Epidermal melanocyte (primary cell): ENCODE results near the gene CT45A9.
"Not testable (repeated sequence)": the region's sequence is repeated elsewhere in the genome, so short reads cannot be mapped to it uniquely, and the experiment has no call there.

Experiments
- DNase-seq: peaks from one replicate; pipeline ENCODE4 v3.0.0; 2011; ENCODE audit warnings: low spot score; ENCODE audit not compliant: insufficient read length

Gene CT45A9

DNA sequence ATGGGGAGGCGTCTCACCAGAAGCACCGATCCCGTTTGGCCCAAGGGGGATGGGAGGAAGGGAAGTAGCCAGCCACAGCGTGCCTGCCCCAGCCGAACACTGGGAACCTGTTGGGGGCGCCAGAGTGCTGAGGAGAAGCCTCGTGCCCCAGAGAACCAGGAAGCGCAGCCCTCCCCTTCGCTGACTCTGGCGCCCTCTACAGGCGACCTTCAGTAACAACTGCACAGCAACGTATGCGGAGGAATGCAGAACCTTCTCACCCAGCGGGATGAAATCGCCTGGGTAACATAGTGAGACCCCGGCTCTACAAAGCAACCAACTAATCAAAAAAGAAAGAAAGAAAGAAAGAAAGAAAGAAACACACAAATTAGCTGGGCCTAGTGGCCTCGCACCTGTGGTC, at the start of gene CT45A9:
CT45A9 (minus strand) TSS at position 101 of the 400 bp plus-strand sequence. CDS start 3,751 bp downstream, outside the sequence.
- DNase-seq = not testable (repeated sequence)

DNA sequence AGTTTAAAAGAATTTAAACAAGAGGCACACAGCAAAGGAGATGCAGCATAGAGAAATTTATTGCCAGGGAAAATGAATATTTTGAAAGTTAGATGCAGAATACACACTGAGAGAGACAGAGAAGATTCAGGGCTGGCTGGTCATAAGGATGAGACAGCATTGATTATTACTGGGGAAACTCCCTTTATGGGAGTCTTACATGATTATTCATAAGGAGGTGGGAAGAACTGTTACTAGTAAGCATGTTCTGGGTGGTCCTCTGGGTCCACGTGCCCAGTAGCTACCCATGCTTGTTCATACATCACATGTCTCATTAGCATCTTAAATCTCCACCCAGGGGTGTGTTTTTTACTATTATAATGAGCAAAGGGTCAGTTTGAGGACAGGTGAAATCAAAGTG, 48.9 kb upstream of the CT45A9 start:
- DNase-seq = not testable (repeated sequence)

- DNase-seq = no peak
These were observed 42.8 kb upstream of the CT45A9 start for GRCh38 chrX:135914404-135914803.

GRCh38 chrX:135910251-135910650, 38.6 kb upstream of the CT45A9 start:
- DNase-seq = no peak

DNA sequence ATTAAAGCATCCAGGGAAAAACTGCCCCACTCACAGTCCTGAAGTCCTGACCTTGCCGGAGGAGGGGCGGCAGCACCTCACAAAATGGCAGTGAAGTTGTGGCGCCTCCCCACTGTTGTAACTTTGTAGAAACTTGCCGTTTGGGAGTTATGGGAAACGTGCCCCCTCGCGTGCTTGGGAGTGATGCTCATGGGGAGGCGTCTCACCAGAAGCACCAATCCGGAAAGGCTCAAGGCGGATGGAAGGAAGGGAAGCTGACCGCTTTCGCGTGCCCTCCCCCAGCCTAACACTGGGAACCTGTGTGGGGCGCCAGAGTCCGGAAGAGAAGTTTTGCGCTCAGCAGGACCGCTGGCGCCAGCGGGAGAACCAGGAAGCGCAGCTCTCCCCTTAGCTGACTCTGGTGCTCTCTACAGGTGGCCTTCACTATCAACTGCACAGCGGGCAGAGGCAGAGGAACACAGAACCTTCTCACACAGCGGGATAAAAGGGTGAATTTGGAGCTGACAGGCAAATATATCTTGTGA, 21.7 kb upstream of the CT45A9 start, which contains the start of the genes CT45A10 and SAGE1:
CT45A10 (minus strand) TSS at position 151 of the 524 bp plus-strand sequence. CDS start 8,100 bp downstream, outside the sequence.
SAGE1 (plus strand) TSS at position 423 of the 524 bp plus-strand sequence. CDS start 2,527 bp downstream, outside the sequence.
- no peak for DNase-seq

GRCh38 chrX:135892781-135893180, 21.2 kb upstream of the CT45A9 start:
- DNase-seq = no peak

DNA sequence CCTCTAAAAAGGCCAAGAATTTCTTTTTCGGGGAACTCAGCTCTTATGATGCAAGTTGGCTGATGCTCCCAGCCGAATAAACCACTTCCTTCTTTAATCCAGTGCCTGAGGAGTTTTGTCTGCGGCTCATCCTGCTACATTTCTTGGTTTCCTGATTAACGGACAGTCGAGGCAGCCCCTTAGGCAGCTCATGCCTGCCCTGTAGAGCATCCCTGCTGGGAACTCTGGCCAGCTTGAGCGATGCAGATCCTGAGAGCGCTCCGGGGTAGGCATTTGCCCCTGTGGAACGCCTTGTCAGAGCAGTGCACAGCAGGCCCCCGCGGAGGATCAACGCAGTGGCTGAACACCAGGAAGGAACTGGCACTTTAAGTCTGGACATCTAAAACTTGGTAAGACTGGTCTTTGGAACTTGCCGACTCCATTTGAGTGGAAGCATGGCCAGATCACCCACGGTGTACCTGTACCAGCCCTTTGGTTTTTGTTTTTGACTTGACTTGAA, 18.5 kb upstream of the CT45A9 start:
- no peak for DNase-seq

DNA sequence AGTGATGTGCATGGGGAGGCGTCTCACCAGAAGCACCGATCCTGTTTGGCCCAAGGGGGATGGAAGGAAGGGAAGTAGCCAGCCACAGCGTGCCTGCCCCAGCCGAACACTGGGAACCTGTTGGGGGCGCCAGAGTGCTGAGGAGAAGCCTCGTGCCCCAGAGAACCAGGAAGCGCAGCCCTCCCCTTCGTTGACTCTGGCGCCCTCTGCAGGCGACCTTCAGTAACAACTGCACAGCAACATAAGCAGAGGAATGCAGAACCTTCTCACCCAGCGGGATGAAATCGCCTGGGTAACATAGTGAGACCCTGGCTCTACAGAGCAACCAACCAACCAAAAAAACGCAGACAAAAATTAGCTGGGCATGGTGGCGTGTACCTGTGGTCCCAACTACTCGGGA, 17.4 kb upstream of the CT45A9 start:
- not testable (repeated sequence) for DNase-seq

DNA sequence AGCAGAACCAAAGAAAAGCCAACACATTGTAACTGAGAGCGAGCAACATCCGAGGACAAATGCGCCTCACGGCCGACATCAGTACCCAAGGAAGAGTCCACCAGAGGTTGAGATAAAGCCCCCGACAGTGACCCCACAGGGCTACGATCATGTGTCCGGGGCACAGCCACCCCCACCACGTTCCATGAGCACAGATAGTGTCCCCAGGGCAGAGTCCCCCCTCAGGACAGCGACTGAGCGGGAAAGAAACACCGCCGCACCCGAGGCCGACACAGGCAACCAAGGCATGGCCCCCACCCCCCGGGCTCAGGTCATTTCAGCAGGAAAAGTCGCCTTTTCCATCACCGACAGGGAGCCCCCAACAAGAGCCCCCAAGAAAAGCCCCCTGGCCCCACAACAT, 16.6 kb upstream of the CT45A9 start:
- DNase-seq = not testable (repeated sequence)

- not testable (repeated sequence) for DNase-seq
These were observed 11.1 kb upstream of the CT45A9 start for GRCh38 chrX:135882741-135883140.

DNA sequence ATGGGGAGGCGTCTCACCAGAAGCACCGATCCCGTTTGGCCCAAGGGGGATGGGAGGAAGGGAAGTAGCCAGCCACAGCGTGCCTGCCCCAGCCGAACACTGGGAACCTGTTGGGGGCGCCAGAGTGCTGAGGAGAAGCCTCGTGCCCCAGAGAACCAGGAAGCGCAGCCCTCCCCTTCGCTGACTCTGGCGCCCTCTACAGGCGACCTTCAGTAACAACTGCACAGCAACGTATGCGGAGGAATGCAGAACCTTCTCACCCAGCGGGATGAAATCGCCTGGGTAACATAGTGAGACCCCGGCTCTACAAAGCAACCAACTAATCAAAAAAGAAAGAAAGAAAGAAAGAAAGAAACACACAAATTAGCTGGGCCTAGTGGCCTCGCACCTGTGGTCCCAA, 17.2 kb downstream of the CT45A9 start, which contains the start of gene CT45A8:
CT45A8 (minus strand) TSS at position 101 of the 400 bp plus-strand sequence. CDS start 3,755 bp downstream, outside the sequence.
- not testable (repeated sequence) for DNase-seq

DNA sequence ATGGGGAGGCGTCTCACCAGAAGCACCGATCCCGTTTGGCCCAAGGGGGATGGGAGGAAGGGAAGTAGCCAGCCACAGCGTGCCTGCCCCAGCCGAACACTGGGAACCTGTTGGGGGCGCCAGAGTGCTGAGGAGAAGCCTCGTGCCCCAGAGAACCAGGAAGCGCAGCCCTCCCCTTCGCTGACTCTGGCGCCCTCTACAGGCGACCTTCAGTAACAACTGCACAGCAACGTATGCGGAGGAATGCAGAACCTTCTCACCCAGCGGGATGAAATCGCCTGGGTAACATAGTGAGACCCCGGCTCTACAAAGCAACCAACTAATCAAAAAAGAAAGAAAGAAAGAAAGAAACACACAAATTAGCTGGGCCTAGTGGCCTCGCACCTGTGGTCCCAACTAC, 34.4 kb downstream of the CT45A9 start, which contains the start of gene CT45A7:
CT45A7 (minus strand) TSS at position 101 of the 400 bp plus-strand sequence. CDS start 3,747 bp downstream, outside the sequence.
- not testable (repeated sequence) for DNase-seq

DNA sequence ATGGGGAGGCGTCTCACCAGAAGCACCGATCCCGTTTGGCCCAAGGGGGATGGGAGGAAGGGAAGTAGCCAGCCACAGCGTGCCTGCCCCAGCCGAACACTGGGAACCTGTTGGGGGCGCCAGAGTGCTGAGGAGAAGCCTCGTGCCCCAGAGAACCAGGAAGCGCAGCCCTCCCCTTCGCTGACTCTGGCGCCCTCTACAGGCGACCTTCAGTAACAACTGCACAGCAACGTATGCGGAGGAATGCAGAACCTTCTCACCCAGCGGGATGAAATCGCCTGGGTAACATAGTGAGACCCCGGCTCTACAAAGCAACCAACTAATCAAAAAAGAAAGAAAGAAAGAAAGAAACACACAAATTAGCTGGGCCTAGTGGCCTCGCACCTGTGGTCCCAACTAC, 51.7 kb downstream of the CT45A9 start, which contains the start of gene CT45A2:
CT45A2 (minus strand) TSS at position 101 of the 400 bp plus-strand sequence. CDS start 3,747 bp downstream, outside the sequence.
- not testable (repeated sequence) for DNase-seq
